WTC11 (cell line): ENCODE data around the gene DCLRE1A. TPM values are rescaled to one million over a fixed set of nuclear protein-coding genes. Genes with fewer than 3 reads are reported as not detected.

Source experiments
- ATAC-seq: fragments of 200-7000 bp; cut with Tn5 transposase; 2 replicates; pipeline ENCODE4 v1.10.0; 2021; ENCODE audit warnings: mild to moderate bottlenecking, moderate library complexity
- CTCF ChIA-PET: fragments of 300-600 bp; sonication (Branson Sonifier 250); formaldehyde crosslinking; loops from one replicate; lab custom pipeline; 2021; ENCODE audit warnings: antibody characterized with exemption; lab: Charles Lee
- POLR2A ChIA-PET: fragments of 350-600 bp; sonication (Branson Sonifier 250); formaldehyde crosslinking; loops from one replicate; lab custom pipeline; 2021; ENCODE audit warnings: antibody characterized with exemption; lab: Charles Lee
- DNase-seq: peaks from one replicate; pipeline ENCODE4 v3.0.0; 2021; ENCODE audit warnings: low spot score
- H3K27ac Mint-ChIP-seq: 2 replicates; pipeline ENCODE4 v1.8.0; 2021; ENCODE audit warnings: mixed read lengths
- H3K27me3 Mint-ChIP-seq: 2 replicates; pipeline ENCODE4 v1.8.0; 2021; ENCODE audit warnings: low read depth, mild to moderate bottlenecking, moderate library complexity, mixed read lengths
- H3K36me3 Mint-ChIP-seq: 2 replicates; pipeline ENCODE4 v1.8.0; 2021; ENCODE audit warnings: mixed read lengths
- H3K4me1 Mint-ChIP-seq: 2 replicates; pipeline ENCODE4 v1.8.0; 2022; ENCODE audit warnings: mixed read lengths
- H3K4me3 Mint-ChIP-seq: 2 replicates; pipeline ENCODE4 v1.8.0; 2021; ENCODE audit warnings: mild to moderate bottlenecking, moderate library complexity, mixed read lengths
- H3K9me3 Mint-ChIP-seq: 2 replicates; pipeline ENCODE4 v1.8.0; 2021; ENCODE audit warnings: mixed read lengths
- AFF4 ChIP-seq: sonication (generic); formaldehyde crosslinking; IDR thresholded peaks from 2 replicates; pipeline ENCODE4 v1.8.1; 2023; ENCODE audit warnings: mild to moderate bottlenecking, missing genetic modification reagents, borderline replicate concordance
- CBFB ChIP-seq: sonication (generic); formaldehyde crosslinking; IDR thresholded peaks from 2 replicates; pipeline ENCODE4 v1.8.1; 2022; ENCODE audit warnings: mild to moderate bottlenecking, low read depth, missing genetic modification reagents
- OVOL2 ChIP-seq: fragments of 250-450 bp; sonication (Bioruptor Pico); IDR thresholded peaks from 2 replicates; pipeline ENCODE4 v1.9.0; 2021; ENCODE audit warnings: mild to moderate bottlenecking, borderline replicate concordance
- SMAD3 ChIP-seq: sonication (generic); formaldehyde crosslinking; IDR thresholded peaks from 2 replicates; pipeline ENCODE4 v1.8.0; 2022; ENCODE audit warnings: missing genetic modification reagents, mild to moderate bottlenecking, borderline replicate concordance
- SOX15 ChIP-seq: fragments of 250-450 bp; sonication (Bioruptor Pico); IDR thresholded peaks from 2 replicates; pipeline ENCODE4 v1.9.0; 2021; ENCODE audit warnings: mild to moderate bottlenecking
- TP53 ChIP-seq: sonication (generic); formaldehyde crosslinking; IDR thresholded peaks from 2 replicates; pipeline ENCODE4 v1.8.1; 2023; ENCODE audit warnings: mild to moderate bottlenecking, missing genetic modification reagents
- ZNF138 ChIP-seq: sonication (generic); formaldehyde crosslinking; conservative IDR thresholded peaks from 2 replicates; pipeline ENCODE4 v1.8.1; 2022; ENCODE audit warnings: mild to moderate bottlenecking, moderate library complexity, missing genetic modification reagents
- ZSCAN18 ChIP-seq: fragments of 250-450 bp; sonication (Bioruptor Pico); IDR thresholded peaks from 2 replicates; pipeline ENCODE4 v2.1.2; 2022; ENCODE audit warnings: mild to moderate bottlenecking, moderate library complexity
- total RNA-seq: library from RNA; stranded (reverse); gene quantifications from 3 replicates; pipeline ENCODE4 v1.2.3, GENCODE V29; 2021
- TF ChIP-seq, protein P1 (sequence below): sonication (generic); formaldehyde crosslinking; IDR thresholded peaks from 2 replicates; pipeline ENCODE4 v1.8.1; 2022; ENCODE audit warnings: low read depth, mild to moderate bottlenecking, moderate library complexity, missing genetic modification reagents, borderline replicate concordance
- TF ChIP-seq, protein P2 (sequence below): sonication (generic); formaldehyde crosslinking; IDR thresholded peaks from 2 replicates; pipeline ENCODE4 v1.8.0; 2023; ENCODE audit warnings: missing genetic modification reagents, mild to moderate bottlenecking, borderline replicate concordance
- TF ChIP-seq, protein P3 (sequence below): fragments of 250-450 bp; sonication (Bioruptor Pico); IDR thresholded peaks from 2 replicates; pipeline ENCODE4 v1.8.0; 2021; ENCODE audit warnings: mild to moderate bottlenecking
- TF ChIP-seq, protein P4 (sequence below): sonication (generic); formaldehyde crosslinking; IDR thresholded peaks from 2 replicates; pipeline ENCODE4 v1.8.0; 2023; ENCODE audit warnings: missing genetic modification reagents
- TF ChIP-seq, protein P5 (sequence below): sonication (generic); formaldehyde crosslinking; IDR thresholded peaks from 2 replicates; pipeline ENCODE4 v1.8.0; 2022; ENCODE audit warnings: mild to moderate bottlenecking, missing genetic modification reagents

The DCLRE1A gene
- total RNA-seq, 1 experiment from 2014 or later = 11.3 TPM

GRCh38 chr10:113875212-113875611 lies 21.3 kb upstream of the DCLRE1A start (continued):
- TF ChIP-seq AFF4 (CRISPR knock-in tag) (no peak), ZNF138 (CRISPR knock-in tag) (no peak), OVOL2 (CRISPR knock-in tag) (no peak), SOX15 (CRISPR knock-in tag) (no peak)
- TF ChIP-seq, protein P1, sequence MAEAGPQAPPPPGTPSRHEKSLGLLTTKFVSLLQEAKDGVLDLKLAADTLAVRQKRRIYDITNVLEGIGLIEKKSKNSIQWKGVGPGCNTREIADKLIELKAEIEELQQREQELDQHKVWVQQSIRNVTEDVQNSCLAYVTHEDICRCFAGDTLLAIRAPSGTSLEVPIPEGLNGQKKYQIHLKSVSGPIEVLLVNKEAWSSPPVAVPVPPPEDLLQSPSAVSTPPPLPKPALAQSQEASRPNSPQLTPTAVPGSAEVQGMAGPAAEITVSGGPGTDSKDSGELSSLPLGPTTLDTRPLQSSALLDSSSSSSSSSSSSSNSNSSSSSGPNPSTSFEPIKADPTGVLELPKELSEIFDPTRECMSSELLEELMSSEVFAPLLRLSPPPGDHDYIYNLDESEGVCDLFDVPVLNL (CRISPR knock-in tag) = no peak

- ATAC-seq (no peak), DNase-seq (no peak)
- Mint-ChIP-seq H3K9me3 (peaks cover 16% of the 10 kb centered on the region), H3K4me1 (no peaks in the 10 kb centered on the region), H3K27ac (no peak overlapping the region)
- POLR2A ChIA-PET = no interaction called here
- TF ChIP-seq, protein P2, sequence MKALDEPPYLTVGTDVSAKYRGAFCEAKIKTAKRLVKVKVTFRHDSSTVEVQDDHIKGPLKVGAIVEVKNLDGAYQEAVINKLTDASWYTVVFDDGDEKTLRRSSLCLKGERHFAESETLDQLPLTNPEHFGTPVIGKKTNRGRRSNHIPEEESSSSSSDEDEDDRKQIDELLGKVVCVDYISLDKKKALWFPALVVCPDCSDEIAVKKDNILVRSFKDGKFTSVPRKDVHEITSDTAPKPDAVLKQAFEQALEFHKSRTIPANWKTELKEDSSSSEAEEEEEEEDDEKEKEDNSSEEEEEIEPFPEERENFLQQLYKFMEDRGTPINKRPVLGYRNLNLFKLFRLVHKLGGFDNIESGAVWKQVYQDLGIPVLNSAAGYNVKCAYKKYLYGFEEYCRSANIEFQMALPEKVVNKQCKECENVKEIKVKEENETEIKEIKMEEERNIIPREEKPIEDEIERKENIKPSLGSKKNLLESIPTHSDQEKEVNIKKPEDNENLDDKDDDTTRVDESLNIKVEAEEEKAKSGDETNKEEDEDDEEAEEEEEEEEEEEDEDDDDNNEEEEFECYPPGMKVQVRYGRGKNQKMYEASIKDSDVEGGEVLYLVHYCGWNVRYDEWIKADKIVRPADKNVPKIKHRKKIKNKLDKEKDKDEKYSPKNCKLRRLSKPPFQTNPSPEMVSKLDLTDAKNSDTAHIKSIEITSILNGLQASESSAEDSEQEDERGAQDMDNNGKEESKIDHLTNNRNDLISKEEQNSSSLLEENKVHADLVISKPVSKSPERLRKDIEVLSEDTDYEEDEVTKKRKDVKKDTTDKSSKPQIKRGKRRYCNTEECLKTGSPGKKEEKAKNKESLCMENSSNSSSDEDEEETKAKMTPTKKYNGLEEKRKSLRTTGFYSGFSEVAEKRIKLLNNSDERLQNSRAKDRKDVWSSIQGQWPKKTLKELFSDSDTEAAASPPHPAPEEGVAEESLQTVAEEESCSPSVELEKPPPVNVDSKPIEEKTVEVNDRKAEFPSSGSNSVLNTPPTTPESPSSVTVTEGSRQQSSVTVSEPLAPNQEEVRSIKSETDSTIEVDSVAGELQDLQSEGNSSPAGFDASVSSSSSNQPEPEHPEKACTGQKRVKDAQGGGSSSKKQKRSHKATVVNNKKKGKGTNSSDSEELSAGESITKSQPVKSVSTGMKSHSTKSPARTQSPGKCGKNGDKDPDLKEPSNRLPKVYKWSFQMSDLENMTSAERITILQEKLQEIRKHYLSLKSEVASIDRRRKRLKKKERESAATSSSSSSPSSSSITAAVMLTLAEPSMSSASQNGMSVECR (CRISPR knock-in tag) = no peak
- TF ChIP-seq, protein P3, sequence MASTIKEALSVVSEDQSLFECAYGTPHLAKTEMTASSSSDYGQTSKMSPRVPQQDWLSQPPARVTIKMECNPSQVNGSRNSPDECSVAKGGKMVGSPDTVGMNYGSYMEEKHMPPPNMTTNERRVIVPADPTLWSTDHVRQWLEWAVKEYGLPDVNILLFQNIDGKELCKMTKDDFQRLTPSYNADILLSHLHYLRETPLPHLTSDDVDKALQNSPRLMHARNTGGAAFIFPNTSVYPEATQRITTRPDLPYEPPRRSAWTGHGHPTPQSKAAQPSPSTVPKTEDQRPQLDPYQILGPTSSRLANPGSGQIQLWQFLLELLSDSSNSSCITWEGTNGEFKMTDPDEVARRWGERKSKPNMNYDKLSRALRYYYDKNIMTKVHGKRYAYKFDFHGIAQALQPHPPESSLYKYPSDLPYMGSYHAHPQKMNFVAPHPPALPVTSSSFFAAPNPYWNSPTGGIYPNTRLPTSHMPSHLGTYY (CRISPR knock-in tag) = no peak
- TF ChIP-seq, protein P4, sequence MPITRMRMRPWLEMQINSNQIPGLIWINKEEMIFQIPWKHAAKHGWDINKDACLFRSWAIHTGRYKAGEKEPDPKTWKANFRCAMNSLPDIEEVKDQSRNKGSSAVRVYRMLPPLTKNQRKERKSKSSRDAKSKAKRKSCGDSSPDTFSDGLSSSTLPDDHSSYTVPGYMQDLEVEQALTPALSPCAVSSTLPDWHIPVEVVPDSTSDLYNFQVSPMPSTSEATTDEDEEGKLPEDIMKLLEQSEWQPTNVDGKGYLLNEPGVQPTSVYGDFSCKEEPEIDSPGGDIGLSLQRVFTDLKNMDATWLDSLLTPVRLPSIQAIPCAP (CRISPR knock-in tag) = no peak
- TF ChIP-seq SMAD3 (no peak), CBFB (CRISPR knock-in tag) (no peak), OVOL2 (CRISPR knock-in tag) (no peak), ZSCAN18 (no peak), TP53 (CRISPR knock-in tag) (no peak)
- TF ChIP-seq, protein P5, sequence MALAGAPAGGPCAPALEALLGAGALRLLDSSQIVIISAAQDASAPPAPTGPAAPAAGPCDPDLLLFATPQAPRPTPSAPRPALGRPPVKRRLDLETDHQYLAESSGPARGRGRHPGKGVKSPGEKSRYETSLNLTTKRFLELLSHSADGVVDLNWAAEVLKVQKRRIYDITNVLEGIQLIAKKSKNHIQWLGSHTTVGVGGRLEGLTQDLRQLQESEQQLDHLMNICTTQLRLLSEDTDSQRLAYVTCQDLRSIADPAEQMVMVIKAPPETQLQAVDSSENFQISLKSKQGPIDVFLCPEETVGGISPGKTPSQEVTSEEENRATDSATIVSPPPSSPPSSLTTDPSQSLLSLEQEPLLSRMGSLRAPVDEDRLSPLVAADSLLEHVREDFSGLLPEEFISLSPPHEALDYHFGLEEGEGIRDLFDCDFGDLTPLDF (CRISPR knock-in tag) = no peak
- TF ChIP-seq, all 79 proteins: peak for 0
- CTCF ChIA-PET = interaction anchor here (1.7 kb wide), 1 partner anchor 432 kb away, joined by 3 read pairs; no protein-coding TSS in a partner anchor
- Mint-ChIP-seq H3K4me3 (no peak overlapping the region), H3K27me3 (no peaks in the 10 kb centered on the region), H3K36me3 (peaks cover 20% of the 10 kb centered on the region)
Observed at GRCh38 chr10:113872139-113873030, 18.5 kb upstream of the DCLRE1A start.
